ENCODE measurements around the gene QTRT2. TPM values are rescaled to one million over a fixed set of nuclear protein-coding genes. Genes with fewer than 3 reads are reported as not detected.

The QTRT2 gene
- total and polyA plus RNA-seq, 2 experiments from 2014 or later: 8.3 to 11.7 TPM

DNA sequence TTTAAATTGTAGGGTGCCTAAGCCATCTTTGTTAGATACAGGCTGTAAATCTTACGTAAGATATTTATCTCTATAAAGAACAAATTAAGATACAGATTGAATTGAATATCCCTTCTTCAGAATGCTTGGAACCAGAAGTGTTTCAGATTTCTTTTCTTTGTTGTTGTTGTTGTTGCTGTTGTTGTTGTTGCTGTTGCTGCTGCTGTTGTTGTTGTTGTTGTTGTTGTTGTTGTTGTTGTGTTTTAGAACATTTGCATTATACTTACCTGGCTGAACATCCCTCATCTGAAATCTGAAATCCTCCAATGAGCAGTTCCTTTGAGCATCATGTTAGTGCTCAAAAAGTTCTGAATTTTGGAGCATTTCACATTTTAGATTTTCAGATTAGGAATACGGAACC, 26.6 kb downstream of the QTRT2 start:
- no peaks in the 10 kb centered on the region for H4K20me1 ChIP-seq (ENCODE audit: insufficient read depth)
- H3K27me3 ChIP-seq (replicated peaks; ENCODE audit: insufficient read depth): no peaks in the 10 kb centered on the region
- no peak for DNase-seq
- H3K9me3 ChIP-seq (ENCODE audit: low read depth): no peaks in the 10 kb centered on the region
- H3K27ac ChIP-seq: no peak overlapping the region
- peaks cover 19% of the 10 kb centered on the region for H3F3A ChIP-seq (ENCODE audit: insufficient read depth)
- no peak overlapping the region for H3K9ac ChIP-seq
- 96% methylated on average over 2 of the region's 2 CpGs for WGBS, 2 experiments (ENCODE audit: low coverage in 1 of 2, low lambda C conversion rate in 2 of 2, missing lambda C conversion rate in 2 of 2)
- no peak overlapping the region for H2AFZ ChIP-seq
- H3K4me3 ChIP-seq: no peak overlapping the region
- no peaks in the 10 kb centered on the region for H3K79me2 ChIP-seq (ENCODE audit: insufficient read depth)
- H3K4me1 ChIP-seq (ENCODE audit: insufficient read depth): peaks cover 24% of the 10 kb centered on the region
- peaks cover 27% of the 10 kb centered on the region; the same call in 1 of the 2 replicates for H3K36me3 ChIP-seq (ENCODE audit: low read depth)
- H3K9me2 ChIP-seq (ENCODE audit: insufficient read depth): no peaks in the 10 kb centered on the region
- in situ Hi-C loops (cut with MboI): no loop called here
- TF ChIP-seq EZH2 (IDR thresholded peaks at IDR 0.05; ENCODE audit: insufficient read depth, poor library complexity, severe bottlenecking) (no peak), EZH2phosphoT487 (IDR thresholded peaks at IDR 0.05; ENCODE audit: insufficient read depth, low read depth) (no peak)
- H3K4me2 ChIP-seq (ENCODE audit: unreplicated experiment): no peak overlapping the region

GRCh38 chr3:114086356-114086755, 29.8 kb downstream of the QTRT2 start:
- Histone ChIP-seq H3K79me2 (ENCODE audit: insufficient read depth) (no peaks in the 10 kb centered on the region), H3K4me3 (no peak overlapping the region), H3K36me3 (ENCODE audit: low read depth) (peaks cover 22% of the 10 kb centered on the region; the same call in 1 of the 2 replicates), H3K27me3 (replicated peaks; ENCODE audit: insufficient read depth) (no peaks in the 10 kb centered on the region), H3K9me3 (ENCODE audit: low read depth) (no peaks in the 10 kb centered on the region), H3K9ac (no peak overlapping the region), H2AFZ (no peak overlapping the region), H3F3A (ENCODE audit: insufficient read depth) (peaks cover under 1% of the 10 kb centered on the region; the same call in 1 of the 2 replicates), H3K4me1 (ENCODE audit: insufficient read depth) (peaks cover 2% of the 10 kb centered on the region; the same call in 1 of the 2 replicates), H3K4me2 (ENCODE audit: unreplicated experiment) (no peak overlapping the region), H4K20me1 (ENCODE audit: insufficient read depth) (no peaks in the 10 kb centered on the region), H3K9me2 (ENCODE audit: insufficient read depth) (no peaks in the 10 kb centered on the region), H3K27ac (no peak overlapping the region)
- no peak for DNase-seq
- no peak for TF ChIP-seq EZH2 (IDR thresholded peaks at IDR 0.05; ENCODE audit: insufficient read depth, poor library complexity, severe bottlenecking)
- TF ChIP-seq EZH2phosphoT487 (IDR thresholded peaks at IDR 0.05; ENCODE audit: insufficient read depth, low read depth): no peak
- in situ Hi-C loops (cut with MboI): no loop called here
- 47 to 76% methylated on average over 2 of the region's 2 CpGs for WGBS, 2 experiments (ENCODE audit: low coverage in 1 of 2, low lambda C conversion rate in 2 of 2, missing lambda C conversion rate in 2 of 2)

DNA sequence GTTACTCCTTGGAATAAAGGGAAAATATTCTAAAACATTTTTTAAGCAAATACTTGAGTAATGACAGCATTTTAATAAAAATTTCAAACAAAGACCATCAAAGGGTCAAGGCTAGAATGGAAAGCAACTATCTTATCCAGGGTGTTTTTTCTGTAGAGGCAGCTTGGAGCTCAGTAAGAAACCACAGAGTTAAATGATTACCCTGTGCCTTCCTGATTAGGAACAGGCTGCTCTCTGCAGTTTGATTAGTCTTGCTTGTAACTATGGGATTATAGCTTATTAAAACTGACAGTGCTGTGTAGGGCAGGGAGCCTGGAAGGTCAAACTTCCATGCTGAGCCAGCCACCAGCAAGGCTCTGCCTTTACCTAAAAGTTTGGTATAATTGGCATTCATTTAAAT, 33.1 kb downstream of the QTRT2 start:
- Histone ChIP-seq H3K36me3 (ENCODE audit: low read depth) (peaks cover 13% of the 10 kb centered on the region; the same call in 1 of the 2 replicates), H3K9me2 (ENCODE audit: insufficient read depth) (no peaks in the 10 kb centered on the region), H3K9me3 (ENCODE audit: low read depth) (no peaks in the 10 kb centered on the region), H4K20me1 (ENCODE audit: insufficient read depth) (no peaks in the 10 kb centered on the region), H3K4me1 (ENCODE audit: insufficient read depth) (peaks cover 18% of the 10 kb centered on the region), H3K4me3 (no peak overlapping the region), H3F3A (ENCODE audit: insufficient read depth) (peaks cover 17% of the 10 kb centered on the region), H3K4me2 (ENCODE audit: unreplicated experiment) (no peak overlapping the region), H3K9ac (no peak overlapping the region), H3K27ac (no peak overlapping the region), H3K79me2 (ENCODE audit: insufficient read depth) (no peaks in the 10 kb centered on the region), H2AFZ (no peak overlapping the region), H3K27me3 (replicated peaks; ENCODE audit: insufficient read depth) (no peaks in the 10 kb centered on the region)
- in situ Hi-C loops (cut with MboI): no loop called here
- DNase-seq: no peak
- TF ChIP-seq EZH2phosphoT487 (IDR thresholded peaks at IDR 0.05; ENCODE audit: insufficient read depth, low read depth): no peak
- TF ChIP-seq EZH2 (IDR thresholded peaks at IDR 0.05; ENCODE audit: insufficient read depth, poor library complexity, severe bottlenecking): no peak

DNA sequence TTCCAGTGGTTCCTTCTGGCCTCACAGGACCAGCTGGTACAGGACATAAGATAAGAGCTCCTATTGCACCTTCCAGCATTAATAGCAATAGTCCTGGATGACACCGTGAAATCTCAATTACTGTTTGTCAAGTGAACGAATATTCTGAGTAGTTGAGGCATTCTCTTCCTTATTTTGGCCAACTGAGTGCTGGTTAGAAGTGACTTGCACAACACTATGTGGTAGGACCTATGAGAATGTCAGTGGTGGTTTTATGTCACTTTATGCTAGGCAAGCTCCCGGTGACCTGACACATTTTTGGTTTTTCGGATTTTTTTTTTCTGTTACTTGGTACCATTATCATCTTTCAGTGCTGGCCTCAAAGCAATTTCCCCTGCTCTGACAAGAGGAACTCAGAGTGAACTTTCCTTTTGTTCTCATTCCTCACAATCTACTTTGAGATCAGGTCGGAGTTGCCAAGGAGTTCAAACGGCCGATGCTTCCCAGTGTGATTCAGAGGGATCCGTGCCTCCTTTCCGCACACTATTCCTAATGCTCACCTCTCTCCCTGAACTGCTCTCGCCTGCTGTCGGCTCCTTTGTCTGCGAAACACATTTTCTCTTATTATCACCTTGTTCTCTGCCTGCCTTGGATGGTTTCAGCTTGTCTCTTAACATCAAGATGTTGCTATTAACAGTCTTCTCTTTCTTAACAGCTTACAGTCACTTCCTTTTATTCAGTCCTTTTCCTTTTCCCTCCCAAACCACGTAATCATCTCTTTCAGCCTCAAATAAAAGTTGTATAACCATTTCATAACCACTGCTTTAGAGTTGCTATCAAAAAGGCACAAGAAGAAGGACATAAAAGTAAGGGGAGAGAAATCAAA, 35.8 kb downstream of the QTRT2 start:
- TF ChIP-seq EZH2phosphoT487 (IDR thresholded peaks at IDR 0.05; ENCODE audit: insufficient read depth, low read depth) (no peak), EZH2 (IDR thresholded peaks at IDR 0.05; ENCODE audit: insufficient read depth, poor library complexity, severe bottlenecking) (no peak)
- Histone ChIP-seq H3K9me2 (ENCODE audit: insufficient read depth) (no peaks in the 10 kb centered on the region), H3K36me3 (ENCODE audit: low read depth) (no peaks in the 10 kb centered on the region), H3K9me3 (ENCODE audit: low read depth) (no peaks in the 10 kb centered on the region), H3K4me3 (peak overlapping the region; percentile 43), H3K27ac (no peak overlapping the region), H3K79me2 (ENCODE audit: insufficient read depth) (no peaks in the 10 kb centered on the region), H3K9ac (0 out of 2 replicates have a peak overlapping the region, but pooled peaks have one; percentile 12), H3K4me1 (ENCODE audit: insufficient read depth) (peaks cover 18% of the 10 kb centered on the region), H3K4me2 (ENCODE audit: unreplicated experiment) (peak overlapping the region; percentile 34), H4K20me1 (ENCODE audit: insufficient read depth) (no peaks in the 10 kb centered on the region), H2AFZ (peak overlapping the region; percentile 90), H3K27me3 (replicated peaks; ENCODE audit: insufficient read depth) (no peaks in the 10 kb centered on the region), H3F3A (ENCODE audit: insufficient read depth) (peaks cover 17% of the 10 kb centered on the region)
- peak; percentile 37 for DNase-seq
- 33 to 35% methylated on average over 13 of the region's 13 CpGs for WGBS, 2 experiments (ENCODE audit: low coverage in 1 of 2, low lambda C conversion rate in 2 of 2, missing lambda C conversion rate in 2 of 2)
- in situ Hi-C loops (cut with MboI): no loop called here

All from GM23248 (cell line).